AG10803 (cell line): Measurements from ENCODE around the gene SERTAD3.
A peak's percentile ranks its signal among the peaks of the same experiment; 100 is the strongest.

Source experiments
- DNase-seq: peaks from one replicate; pipeline ENCODE4 v3.0.0; 2010; ENCODE audit warnings: low read depth
- H3K4me3 ChIP-seq: 2 replicates; pipeline ENCODE4 v1.5.1; 2011; ENCODE audit warnings: mild to moderate bottlenecking, low read length, control low read depth
- CTCF ChIP-seq: conservative IDR thresholded peaks from 2 replicates; pipeline ENCODE4 v1.5.1; 2011; ENCODE audit warnings: mild to moderate bottlenecking, low read length, control low read depth, inconsistent platforms

SERTAD3 gene

GRCh38 chr19:40403262-40403984, 40.7 kb downstream of the SERTAD3 start:
- H3K4me3 ChIP-seq, result peak overlapping the region; percentile 65
- peak; percentile 87 for DNase-seq
- no peak for TF ChIP-seq CTCF

- no peak overlapping the region for H3K4me3 ChIP-seq
- TF ChIP-seq CTCF, result no peak
- DNase-seq, result peak; percentile 37
Measured at GRCh38 chr19:40400559-40400958, 43.6 kb downstream of the SERTAD3 start.

GRCh38 chr19:40398417-40399131, 45.6 kb downstream of the SERTAD3 start:
- H3K4me3 ChIP-seq, result no peak overlapping the region
- DNase-seq, result no peak
- no peak for TF ChIP-seq CTCF

DNA sequence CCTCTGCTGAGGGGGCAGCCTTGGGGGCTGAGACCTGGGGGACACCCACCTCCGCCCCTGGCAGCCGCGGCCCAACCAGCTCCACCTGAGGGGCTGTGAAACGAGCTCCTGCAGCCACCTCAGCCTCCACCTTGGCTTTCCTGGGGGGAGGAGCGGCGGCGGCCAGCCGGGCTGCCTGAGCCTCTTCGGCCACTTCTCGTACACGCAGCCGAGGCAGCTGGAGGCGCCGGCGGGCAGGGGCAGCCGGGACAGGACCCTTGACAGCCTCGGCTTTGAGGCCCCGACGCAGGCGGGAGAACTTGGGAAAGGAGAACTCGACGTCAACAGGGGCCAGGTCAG, 46.6 kb downstream of the SERTAD3 start:
- no peak overlapping the region for H3K4me3 ChIP-seq
- TF ChIP-seq CTCF, result no peak
- no peak for DNase-seq

- no peak overlapping the region for H3K4me3 ChIP-seq
- no peak for DNase-seq
Measured at GRCh38 chr19:40396886-40397567, 47.1 kb downstream of the SERTAD3 start.

GRCh38 chr19:40395956-40396355, 48.2 kb downstream of the SERTAD3 start:
- TF ChIP-seq CTCF, result no peak
- no peak for DNase-seq
- H3K4me3 ChIP-seq, result no peak overlapping the region

More at GRCh38 chr19:40396886-40397567, 47.1 kb downstream of the SERTAD3 start:
- TF ChIP-seq CTCF, result no peak
